ENCODE measurements around the gene CYTH3. TPM values are rescaled to one million over a fixed set of nuclear protein-coding genes. Genes with fewer than 3 reads are reported as not detected.
"Not testable (repeated sequence)": the region's sequence is repeated elsewhere in the genome, so short reads cannot be mapped to it uniquely, and the experiment has no call there.

CYTH3 gene
- total and polyA plus RNA-seq, 9 donors, result 20.3 to 46.7 (median 41.3) TPM

GRCh38 chr7:6205971-6206660 is 66.3 kb downstream of the CYTH3 start:
- no CpG with 5 or more reads among the region's 3 CpGs for WGBS (ENCODE audit: insufficient coverage)
- Histone ChIP-seq H3K4me1 (ENCODE audit: control insufficient read depth, insufficient read depth, low read length) (peaks cover 2% of the 10 kb centered on the region), H3K27ac (ENCODE audit: low read length) (no peak overlapping the region), H3K36me3 (ENCODE audit: control insufficient read depth, insufficient read depth, low read length) (no peaks in the 10 kb centered on the region), H3K9me3 (replicated peaks; ENCODE audit: control insufficient read depth, low read depth, low read length) (no peaks in the 10 kb centered on the region), H3K4me3 (ENCODE audit: low read length) (no peak overlapping the region), H3K27me3 (ENCODE audit: control insufficient read depth, insufficient read depth, low read length) (no peaks in the 10 kb centered on the region)
- peak; percentile 48 for DNase-seq

GRCh38 chr7:6203381-6203780 is 69.0 kb downstream of the CYTH3 start:
- no CpG with 5 or more reads among the region's 5 CpGs for WGBS (ENCODE audit: insufficient coverage)
- no peaks in the 10 kb centered on the region for H3K4me1 ChIP-seq (ENCODE audit: control insufficient read depth, insufficient read depth, low read length)
- no peak overlapping the region for H3K27ac ChIP-seq (ENCODE audit: low read length)
- no peak overlapping the region for H3K4me3 ChIP-seq (ENCODE audit: low read length)
- no peak for DNase-seq
- H3K36me3 ChIP-seq (ENCODE audit: control insufficient read depth, insufficient read depth, low read length), result no peaks in the 10 kb centered on the region
- no peaks in the 10 kb centered on the region for H3K27me3 ChIP-seq (ENCODE audit: control insufficient read depth, insufficient read depth, low read length)
- H3K9me3 ChIP-seq (replicated peaks; ENCODE audit: control insufficient read depth, low read depth, low read length), result no peaks in the 10 kb centered on the region

DNA sequence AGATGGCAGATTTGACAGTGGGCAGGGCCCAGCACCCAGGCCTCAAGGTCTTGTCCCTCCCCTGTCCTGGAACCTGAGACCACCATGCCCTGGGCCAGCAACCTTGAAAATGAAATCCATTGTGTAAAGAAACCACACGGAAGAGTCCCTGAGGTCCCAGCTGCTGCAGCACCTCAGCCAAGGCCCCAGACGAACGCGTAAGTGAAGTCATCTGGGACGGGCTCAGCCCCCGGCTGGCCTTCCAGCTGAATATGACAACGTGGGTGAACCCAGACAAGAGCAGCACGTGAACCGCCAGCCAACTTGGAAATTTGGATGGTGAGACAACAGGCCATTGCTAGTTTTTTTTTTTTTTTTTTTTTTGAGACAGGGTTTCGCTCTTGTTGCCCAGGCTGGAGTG is 70.3 kb downstream of the CYTH3 start:
- no peaks in the 10 kb centered on the region for H3K4me1 ChIP-seq (ENCODE audit: control insufficient read depth, insufficient read depth, low read length)
- H3K9me3 ChIP-seq (replicated peaks; ENCODE audit: control insufficient read depth, low read depth, low read length), result no peaks in the 10 kb centered on the region
- no peak overlapping the region for H3K27ac ChIP-seq (ENCODE audit: low read length)
- no peaks in the 10 kb centered on the region for H3K36me3 ChIP-seq (ENCODE audit: control insufficient read depth, insufficient read depth, low read length)
- 60% methylated on average over 7 of the region's 10 CpGs for WGBS (ENCODE audit: insufficient coverage)
- H3K27me3 ChIP-seq (ENCODE audit: control insufficient read depth, insufficient read depth, low read length), result no peaks in the 10 kb centered on the region
- no peak for DNase-seq
- no peak overlapping the region for H3K4me3 ChIP-seq (ENCODE audit: low read length)

DNA sequence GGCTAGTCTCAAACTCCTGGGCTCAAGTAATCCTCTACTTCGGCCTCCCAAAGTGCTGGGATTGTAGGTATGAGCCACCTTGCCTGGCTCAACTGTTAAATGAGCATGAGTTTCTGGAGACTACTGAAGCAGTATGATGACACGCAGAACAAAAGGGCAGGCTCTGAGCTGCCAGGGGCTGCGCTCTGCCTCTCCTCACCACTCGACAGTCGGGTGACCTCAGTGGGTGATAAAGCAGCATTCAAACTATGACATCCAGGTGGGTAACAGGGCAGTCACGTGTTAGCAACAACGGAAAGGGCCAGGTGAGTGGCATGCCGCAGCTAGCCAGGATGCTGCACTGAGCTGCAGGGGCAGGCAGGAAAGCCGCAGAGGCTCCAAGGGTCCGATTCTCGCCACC is 71.5 kb downstream of the CYTH3 start:
- 92% methylated on average over 9 of the region's 11 CpGs for WGBS (ENCODE audit: insufficient coverage)
- Histone ChIP-seq H3K4me1 (ENCODE audit: control insufficient read depth, insufficient read depth, low read length) (no peaks in the 10 kb centered on the region), H3K27me3 (ENCODE audit: control insufficient read depth, insufficient read depth, low read length) (no peaks in the 10 kb centered on the region), H3K36me3 (ENCODE audit: control insufficient read depth, insufficient read depth, low read length) (no peaks in the 10 kb centered on the region), H3K9me3 (replicated peaks; ENCODE audit: control insufficient read depth, low read depth, low read length) (no peaks in the 10 kb centered on the region), H3K27ac (ENCODE audit: low read length) (no peak overlapping the region), H3K4me3 (ENCODE audit: low read length) (no peak overlapping the region)
- DNase-seq, result no peak

- no peaks in the 10 kb centered on the region for H3K27me3 ChIP-seq (ENCODE audit: control insufficient read depth, insufficient read depth, low read length)
- no peaks in the 10 kb centered on the region for H3K36me3 ChIP-seq (ENCODE audit: control insufficient read depth, insufficient read depth, low read length)
- no peaks in the 10 kb centered on the region for H3K9me3 ChIP-seq (replicated peaks; ENCODE audit: control insufficient read depth, low read depth, low read length)
- no CpG with 5 or more reads among the region's 4 CpGs for WGBS (ENCODE audit: insufficient coverage)
- no peak for DNase-seq
- no peaks in the 10 kb centered on the region for H3K4me1 ChIP-seq (ENCODE audit: control insufficient read depth, insufficient read depth, low read length)
- H3K27ac ChIP-seq (ENCODE audit: low read length), result no peak overlapping the region
- no peak overlapping the region for H3K4me3 ChIP-seq (ENCODE audit: low read length)
Measured at GRCh38 chr7:6198689-6199595, 73.5 kb downstream of the CYTH3 start.

DNA sequence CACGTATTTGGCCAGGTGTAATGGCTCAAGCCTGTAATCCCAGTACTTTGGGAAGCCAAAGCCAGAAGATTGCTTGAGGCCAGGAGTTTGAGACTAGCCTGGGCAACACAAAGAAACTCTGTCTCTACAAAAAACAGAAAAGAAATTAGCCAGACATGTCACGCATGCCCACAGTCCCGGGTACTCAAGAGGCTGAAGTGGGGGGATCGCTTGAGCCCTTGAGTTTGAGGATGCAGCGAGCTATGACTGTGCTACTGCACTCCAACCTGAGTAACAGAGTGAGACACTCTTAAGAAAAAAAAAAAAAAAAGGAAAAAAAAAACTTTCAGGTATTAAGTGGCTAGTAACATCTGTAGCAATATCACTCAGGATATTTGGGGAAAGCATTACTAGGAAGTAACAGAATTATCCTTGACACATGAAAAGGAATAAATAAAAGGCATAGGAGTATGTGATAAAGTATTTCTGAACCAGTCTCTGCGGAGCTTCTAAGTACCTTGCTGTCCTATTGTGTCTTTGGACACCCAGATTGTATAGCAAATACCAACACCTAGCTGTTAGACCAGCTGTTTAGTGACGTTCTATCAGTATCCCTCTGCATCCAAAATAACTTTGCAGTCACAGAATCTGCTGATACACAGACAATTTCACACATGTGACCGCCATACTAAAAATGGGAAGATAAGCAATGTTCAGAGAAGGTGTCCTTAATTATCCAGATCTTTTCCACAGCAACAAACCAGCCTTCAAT is 74.4 kb downstream of the CYTH3 start:
- no CpG with 5 or more reads among the region's 8 CpGs for WGBS (ENCODE audit: insufficient coverage)
- Histone ChIP-seq H3K36me3 (ENCODE audit: control insufficient read depth, insufficient read depth, low read length) (no peaks in the 10 kb centered on the region), H3K9me3 (replicated peaks; ENCODE audit: control insufficient read depth, low read depth, low read length) (no peaks in the 10 kb centered on the region), H3K4me3 (ENCODE audit: low read length) (no peak overlapping the region), H3K27ac (ENCODE audit: low read length) (no peak overlapping the region), H3K27me3 (ENCODE audit: control insufficient read depth, insufficient read depth, low read length) (no peaks in the 10 kb centered on the region), H3K4me1 (ENCODE audit: control insufficient read depth, insufficient read depth, low read length) (peaks cover 2% of the 10 kb centered on the region)
- DNase-seq, result no peak

- peaks cover 5% of the 10 kb centered on the region for H3K36me3 ChIP-seq (ENCODE audit: control insufficient read depth, insufficient read depth, low read length)
- H3K4me1 ChIP-seq (ENCODE audit: control insufficient read depth, insufficient read depth, low read length), result peaks cover 2% of the 10 kb centered on the region
- H3K27ac ChIP-seq (ENCODE audit: low read length), result no peak overlapping the region
- no peaks in the 10 kb centered on the region for H3K27me3 ChIP-seq (ENCODE audit: control insufficient read depth, insufficient read depth, low read length)
- H3K9me3 ChIP-seq (replicated peaks; ENCODE audit: control insufficient read depth, low read depth, low read length), result no peaks in the 10 kb centered on the region
- DNase-seq, result no peak
- WGBS (ENCODE audit: insufficient coverage), result 55% methylated on average over 2 of the region's 8 CpGs
- H3K4me3 ChIP-seq (ENCODE audit: low read length), result no peak overlapping the region
Measured at GRCh38 chr7:6193709-6194108, 78.7 kb downstream of the CYTH3 start.

GRCh38 chr7:6190563-6190962 is 81.9 kb downstream of the CYTH3 start:
- DNase-seq; H3K4me1 ChIP-seq (ENCODE audit: control insufficient read depth, insufficient read depth, low read length); H3K9me3 ChIP-seq (replicated peaks; ENCODE audit: control insufficient read depth, low read depth, low read length); H3K27me3 ChIP-seq (ENCODE audit: control insufficient read depth, insufficient read depth, low read length); H3K27ac ChIP-seq (ENCODE audit: low read length); H3K4me3 ChIP-seq (ENCODE audit: low read length): not testable (repeated sequence)
- peaks cover 31% of the 10 kb centered on the region for H3K36me3 ChIP-seq (ENCODE audit: control insufficient read depth, insufficient read depth, low read length)
- WGBS (ENCODE audit: insufficient coverage), result 100% methylated on average over 1 of the region's 7 CpGs

DNA sequence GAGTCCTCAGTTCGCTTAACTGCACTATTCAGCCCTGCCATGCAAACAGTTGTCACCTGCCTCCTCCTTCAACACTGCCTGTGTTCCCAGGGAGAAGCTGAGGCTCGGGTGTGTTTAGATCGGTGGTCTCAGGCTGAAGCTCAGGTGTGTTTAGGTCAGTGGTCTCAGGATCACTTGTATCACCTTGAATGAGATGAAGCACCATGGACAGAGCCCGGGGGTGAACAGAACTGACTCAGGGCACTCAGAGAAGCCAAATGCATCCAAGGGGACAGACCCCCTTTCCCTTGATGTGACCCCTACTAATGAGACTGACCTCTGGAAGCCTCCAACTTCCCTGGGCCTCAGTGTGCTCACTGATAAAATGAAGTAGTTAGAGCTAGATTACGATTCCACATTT is 84.0 kb downstream of the CYTH3 start:
- Histone ChIP-seq H3K27ac (ENCODE audit: low read length) (no peak overlapping the region), H3K4me3 (ENCODE audit: low read length) (no peak overlapping the region), H3K9me3 (replicated peaks; ENCODE audit: control insufficient read depth, low read depth, low read length) (no peaks in the 10 kb centered on the region), H3K36me3 (ENCODE audit: control insufficient read depth, insufficient read depth, low read length) (peaks cover 38% of the 10 kb centered on the region), H3K4me1 (ENCODE audit: control insufficient read depth, insufficient read depth, low read length) (no peaks in the 10 kb centered on the region), H3K27me3 (ENCODE audit: control insufficient read depth, insufficient read depth, low read length) (no peaks in the 10 kb centered on the region)
- 81% methylated on average over 3 of the region's 5 CpGs for WGBS (ENCODE audit: insufficient coverage)
- DNase-seq, result no peak

DNA sequence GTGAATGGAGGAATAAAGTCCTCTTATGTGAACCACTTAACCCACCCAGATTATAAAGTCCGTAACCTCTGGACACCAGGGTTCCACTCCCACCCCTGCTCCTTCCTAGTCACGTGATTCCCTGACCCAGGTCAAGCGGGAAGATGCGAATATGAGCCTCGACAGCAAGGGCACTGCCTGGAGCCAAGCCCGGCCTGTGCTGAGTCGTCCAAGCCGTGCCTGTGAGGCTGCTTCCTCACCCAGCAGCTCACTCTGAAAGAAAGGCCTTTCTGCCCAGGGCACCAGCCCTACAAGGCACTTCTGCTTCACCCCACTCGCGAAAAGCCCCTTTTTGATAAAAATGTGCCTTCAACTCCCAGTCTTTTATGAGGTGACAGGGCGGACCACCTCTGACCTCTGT is 85.8 kb downstream of the CYTH3 start:
- Histone ChIP-seq H3K4me1 (ENCODE audit: control insufficient read depth, insufficient read depth, low read length) (no peaks in the 10 kb centered on the region), H3K36me3 (ENCODE audit: control insufficient read depth, insufficient read depth, low read length) (peaks cover 48% of the 10 kb centered on the region), H3K4me3 (ENCODE audit: low read length) (no peak overlapping the region), H3K9me3 (replicated peaks; ENCODE audit: control insufficient read depth, low read depth, low read length) (no peaks in the 10 kb centered on the region), H3K27ac (ENCODE audit: low read length) (no peak overlapping the region), H3K27me3 (ENCODE audit: control insufficient read depth, insufficient read depth, low read length) (no peaks in the 10 kb centered on the region)
- WGBS (ENCODE audit: insufficient coverage), result 51% methylated on average over 11 of the region's 11 CpGs
- no peak for DNase-seq

All from muscle of leg (tissue), 11 donors.